Retina (tissue), 1 donor: Measurements from ENCODE around the gene GUCD1.
A peak's percentile ranks its signal among the peaks of the same experiment; 100 is the strongest.

Experiments
- DNase-seq: peaks from one replicate; pipeline ENCODE4 v3.0.0-alpha.2; 2016

GUCD1 gene

DNA sequence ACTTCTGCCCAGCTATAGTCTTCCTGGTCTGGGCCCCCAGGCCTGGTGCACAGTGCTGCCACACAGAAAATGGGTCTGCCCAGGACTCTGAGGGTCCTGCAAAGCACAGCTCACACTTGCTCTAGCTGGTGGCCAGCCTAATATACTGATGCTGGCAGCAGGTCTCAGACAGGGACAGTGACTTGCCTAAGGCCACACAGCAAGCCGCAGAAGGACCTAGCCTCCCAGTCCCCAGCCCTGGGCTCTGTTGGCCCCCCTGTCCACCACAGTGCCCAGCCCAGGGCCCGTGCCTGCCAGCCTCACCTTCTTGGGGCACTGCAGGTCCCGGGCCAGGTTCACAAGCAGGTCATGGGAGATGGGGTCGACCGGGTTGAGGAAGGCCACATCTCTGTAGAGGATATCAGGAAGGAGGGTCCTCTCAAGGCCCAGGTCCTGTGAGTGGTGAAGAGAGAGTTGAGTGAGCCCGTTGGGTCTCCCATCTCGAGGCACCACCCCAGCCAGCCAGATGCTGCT lies 34.6 kb upstream of the GUCD1 start:
- DNase-seq = no peak

- peak; percentile 49 for DNase-seq
These were observed 34.0 kb upstream of the GUCD1 start for GRCh38 chr22:24588757-24589481.

DNA sequence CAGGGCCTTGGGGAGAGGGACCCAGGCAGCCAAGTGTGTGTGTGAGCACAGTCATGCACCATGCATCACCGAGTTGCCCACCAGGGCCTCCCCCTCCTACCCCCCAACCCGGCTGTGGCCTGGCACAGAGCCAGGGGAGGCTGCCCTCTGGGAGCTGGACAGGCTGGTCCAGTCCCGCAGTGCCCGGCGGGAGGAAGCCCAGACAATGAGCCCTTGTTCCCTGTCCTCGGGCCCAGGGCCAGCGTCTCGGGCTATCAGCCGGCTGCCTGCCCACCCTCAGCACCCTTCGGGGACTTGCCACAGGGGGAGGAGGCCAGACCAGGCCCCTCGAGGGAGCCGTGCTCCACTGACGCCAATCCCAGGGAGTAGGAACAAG lies 33.4 kb upstream of the GUCD1 start:
- DNase-seq = no peak

- DNase-seq = no peak
These were observed 33.0 kb upstream of the GUCD1 start for GRCh38 chr22:24587948-24588347.

DNA sequence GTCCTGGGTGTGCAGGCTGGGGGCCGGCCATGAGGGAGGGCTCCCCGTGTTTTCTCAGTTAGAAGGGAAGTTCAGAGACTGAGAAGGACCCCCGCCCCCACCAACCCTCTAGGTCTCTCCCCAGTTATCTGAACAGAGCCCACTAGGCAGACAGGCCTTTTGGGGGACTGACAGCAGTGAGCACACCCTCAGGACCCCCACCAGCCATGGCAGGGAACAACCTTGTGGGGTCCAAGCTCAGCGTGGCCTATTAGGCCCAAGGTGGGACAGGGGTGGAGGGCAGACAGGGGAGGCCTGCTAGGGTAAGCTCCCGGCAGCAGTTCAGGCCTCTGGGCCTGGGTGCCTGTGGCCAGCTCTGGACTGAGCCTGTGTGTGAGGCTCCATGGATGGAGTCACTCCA lies 32.3 kb upstream of the GUCD1 start:
- no peak for DNase-seq

- DNase-seq = no peak
These were observed 31.1 kb upstream of the GUCD1 start for GRCh38 chr22:24585927-24586546.

DNA sequence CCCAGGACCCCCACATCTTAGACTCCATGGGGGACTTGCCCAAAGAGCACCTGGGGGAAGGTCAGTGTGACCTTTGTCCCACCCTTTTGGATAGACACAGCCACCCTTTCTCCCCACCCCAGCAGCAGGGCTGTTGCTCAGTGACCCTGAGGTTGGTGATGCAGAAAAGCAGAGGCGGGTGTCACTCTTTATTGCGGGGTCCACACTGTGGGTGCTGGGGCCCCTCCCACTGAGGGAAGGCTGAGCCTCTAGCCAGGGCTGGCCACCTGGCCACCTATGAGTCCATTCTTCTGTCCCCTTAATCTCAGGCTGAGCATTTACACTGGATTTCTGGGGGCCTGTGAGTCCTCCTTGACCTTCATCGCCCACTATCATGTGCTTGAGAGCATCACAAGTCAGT lies 30.5 kb upstream of the GUCD1 start:
- DNase-seq = no peak

- DNase-seq = no peak
These were observed 30.0 kb upstream of the GUCD1 start for GRCh38 chr22:24584871-24585411.

GRCh38 chr22:24584166-24584790 lies 29.3 kb upstream of the GUCD1 start:
- no peak for DNase-seq

- DNase-seq = no peak
These were observed 28.6 kb upstream of the GUCD1 start for GRCh38 chr22:24583221-24584165.

GRCh38 chr22:24582056-24582814 lies 27.3 kb upstream of the GUCD1 start:
- no peak for DNase-seq

DNA sequence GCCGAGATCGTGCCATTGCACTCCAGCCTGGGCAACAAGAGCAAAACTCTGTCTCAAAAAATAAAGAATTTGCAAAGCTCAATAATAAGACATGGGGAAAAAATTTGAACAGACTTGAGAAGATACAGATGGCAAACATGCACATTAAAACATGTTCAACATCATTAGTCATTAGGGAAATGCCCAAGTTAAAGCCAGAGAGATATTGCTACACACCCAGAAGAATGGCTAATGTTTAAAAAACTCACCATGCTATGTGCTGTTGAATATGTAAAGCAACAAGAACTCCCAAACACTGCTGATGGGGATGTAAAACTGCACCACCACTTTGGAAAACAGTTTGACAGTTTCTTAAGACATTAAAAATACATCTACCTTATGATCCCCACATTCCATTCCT lies 25.3 kb upstream of the GUCD1 start:
- DNase-seq = no peak

DNA sequence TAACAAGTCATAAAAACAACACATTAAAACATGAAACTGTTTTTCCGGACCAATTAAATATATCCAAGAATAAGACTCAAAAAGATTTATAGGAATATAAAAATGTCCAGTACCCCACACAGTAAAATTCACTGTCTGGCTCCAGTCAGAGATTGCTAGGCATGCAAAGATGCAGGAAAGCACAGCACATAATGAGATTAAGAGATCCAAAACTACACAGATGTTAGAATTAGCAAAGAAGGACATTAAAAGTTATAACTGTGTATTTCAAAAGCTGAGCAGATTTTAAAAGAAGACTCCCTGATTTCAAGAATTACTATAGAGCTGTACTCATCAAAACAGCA lies 24.3 kb upstream of the GUCD1 start:
- no peak for DNase-seq

DNA sequence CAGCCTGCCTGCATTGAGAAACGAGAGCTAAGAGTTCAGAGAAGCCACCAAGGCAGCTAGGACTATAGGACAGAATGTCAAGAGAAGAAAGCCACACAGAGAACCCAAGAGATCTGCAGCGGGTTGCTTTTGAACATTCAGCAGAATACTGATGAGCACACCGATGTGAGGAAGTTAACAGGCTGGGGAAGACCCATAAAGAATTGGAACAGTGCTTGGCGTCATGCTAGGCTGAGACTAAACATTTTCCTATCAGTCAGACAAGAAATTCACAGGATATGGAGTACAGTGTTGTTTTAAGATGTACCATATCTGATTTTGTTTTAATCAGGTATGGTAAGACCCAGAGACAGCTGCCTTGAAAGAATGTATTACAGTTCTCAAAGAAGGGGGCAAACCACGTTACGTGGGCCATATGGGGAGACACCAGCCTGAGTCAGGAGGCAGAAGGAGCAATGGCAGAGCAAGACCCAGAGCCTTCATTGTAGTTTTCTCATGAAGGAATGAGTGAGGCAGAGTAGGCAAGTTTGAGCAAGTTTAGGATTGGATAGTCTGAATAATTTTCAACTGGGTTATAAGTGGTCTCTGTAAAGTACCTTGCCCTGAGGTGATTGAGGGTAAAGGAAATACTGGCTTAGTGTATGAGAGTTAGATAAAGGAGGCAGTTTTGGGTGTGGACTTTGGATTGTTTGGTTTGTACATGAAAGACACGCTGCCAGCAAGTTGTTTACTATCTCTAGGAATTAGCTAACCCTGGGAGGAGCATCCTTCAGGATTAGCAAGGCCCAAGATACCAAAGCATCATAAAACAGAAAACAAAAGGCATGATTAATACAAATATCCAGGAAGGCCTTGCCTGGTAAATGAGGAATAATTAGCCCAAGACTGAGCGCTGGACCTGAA lies 23.7 kb upstream of the GUCD1 start:
- no peak for DNase-seq

GRCh38 chr22:24576778-24577177 lies 21.8 kb upstream of the GUCD1 start:
- DNase-seq = no peak

DNA sequence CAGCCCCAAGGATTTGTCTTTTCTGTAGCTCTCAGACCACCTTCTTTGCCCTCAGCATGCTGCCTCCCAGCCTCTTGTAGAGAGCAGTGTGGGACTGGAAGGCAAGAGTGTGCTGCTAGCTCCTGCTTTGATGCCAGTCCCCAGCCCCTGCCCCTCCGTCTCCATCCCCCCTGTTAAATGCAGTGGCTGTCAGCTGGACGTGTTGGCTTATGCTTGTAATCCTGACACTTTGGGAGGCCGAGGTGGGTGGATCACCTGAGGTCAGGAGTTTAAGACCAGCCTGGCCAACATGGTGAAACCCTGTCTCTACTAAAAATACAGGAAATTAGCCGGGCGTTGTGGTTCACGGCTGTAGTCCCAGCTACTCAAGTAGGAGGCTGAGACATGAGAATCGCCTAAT lies 16.3 kb upstream of the GUCD1 start:
- DNase-seq = no peak

GRCh38 chr22:24567668-24568067 lies 12.7 kb upstream of the GUCD1 start:
- no peak for DNase-seq

GRCh38 chr22:24566899-24567511 lies 12.1 kb upstream of the GUCD1 start:
- no peak for DNase-seq

- DNase-seq = no peak
These were observed 10.1 kb upstream of the GUCD1 start for GRCh38 chr22:24565077-24565476.

DNA sequence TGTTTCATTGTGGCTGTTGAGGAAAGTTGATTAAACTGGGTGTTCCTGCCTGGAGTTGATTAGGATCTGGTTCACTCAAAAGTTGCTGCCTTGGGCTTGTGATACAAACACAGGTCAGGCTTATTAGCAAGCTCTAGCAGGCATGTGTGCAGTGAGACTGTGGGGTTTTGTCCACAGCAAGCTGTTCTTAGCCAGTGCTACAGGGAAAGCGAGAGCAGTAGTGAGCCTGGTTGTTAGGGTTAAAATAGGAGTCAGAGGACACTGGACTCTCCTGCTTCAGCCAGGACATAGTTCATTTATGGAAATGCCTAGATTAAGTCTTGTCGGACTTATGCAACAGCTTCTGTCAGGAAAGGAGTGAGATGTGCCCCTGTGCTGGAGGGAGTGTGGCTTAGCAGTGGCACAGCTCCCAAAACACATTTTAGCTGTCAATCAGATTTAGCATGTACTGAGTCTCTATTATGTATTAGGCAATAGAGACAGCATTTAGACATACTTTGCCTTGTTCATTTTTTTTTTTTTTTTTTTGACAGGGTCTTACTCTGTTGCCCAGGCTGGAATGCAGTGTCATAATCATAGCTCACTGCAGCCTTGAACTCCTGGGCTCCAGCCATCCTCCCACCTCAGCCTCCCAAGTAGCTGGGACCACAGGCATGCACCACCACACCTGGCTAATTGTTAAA lies 9.6 kb upstream of the GUCD1 start:
- no peak for DNase-seq
